IPS-20b (cell line): Measurements from ENCODE around the gene APLP2.
"Not testable (repeated sequence)": the region's sequence is repeated elsewhere in the genome, so short reads cannot be mapped to it uniquely, and the experiment has no call there.

Experiments
- H3K27ac ChIP-seq: one replicate; pipeline ENCODE4 v1.5.1; 2013; ENCODE audit warnings: low read length
- H3K27me3 ChIP-seq: 2 replicates; pipeline ENCODE4 v1.6.1; 2013; ENCODE audit warnings: mild to moderate bottlenecking, low read length, inconsistent platforms; ENCODE audit not compliant: insufficient read depth
- H3K36me3 ChIP-seq: 2 replicates; pipeline ENCODE4 v1.6.1; 2013; ENCODE audit warnings: low read depth, mild to moderate bottlenecking, inconsistent platforms, low read length, moderate library complexity; ENCODE audit not compliant: insufficient read depth
- H3K4me1 ChIP-seq: 2 replicates; pipeline ENCODE4 v1.6.1; 2013; ENCODE audit warnings: mild to moderate bottlenecking, control low read depth, inconsistent platforms, low read length, moderate library complexity; ENCODE audit not compliant: insufficient read depth
- H3K4me3 ChIP-seq: 2 replicates; pipeline ENCODE4 v1.5.1; 2013; ENCODE audit warnings: mild to moderate bottlenecking, low read length, inconsistent platforms
- H3K9ac ChIP-seq: 2 replicates; pipeline ENCODE4 v1.6.1; 2013; ENCODE audit warnings: low read depth, mild to moderate bottlenecking, inconsistent platforms, low read length, moderate library complexity
- H3K9me3 ChIP-seq: 2 replicates; pipeline ENCODE4 v1.6.1; 2013; ENCODE audit warnings: mild to moderate bottlenecking, low read depth, low read length, inconsistent platforms; ENCODE audit not compliant: insufficient read depth

APLP2 gene

DNA sequence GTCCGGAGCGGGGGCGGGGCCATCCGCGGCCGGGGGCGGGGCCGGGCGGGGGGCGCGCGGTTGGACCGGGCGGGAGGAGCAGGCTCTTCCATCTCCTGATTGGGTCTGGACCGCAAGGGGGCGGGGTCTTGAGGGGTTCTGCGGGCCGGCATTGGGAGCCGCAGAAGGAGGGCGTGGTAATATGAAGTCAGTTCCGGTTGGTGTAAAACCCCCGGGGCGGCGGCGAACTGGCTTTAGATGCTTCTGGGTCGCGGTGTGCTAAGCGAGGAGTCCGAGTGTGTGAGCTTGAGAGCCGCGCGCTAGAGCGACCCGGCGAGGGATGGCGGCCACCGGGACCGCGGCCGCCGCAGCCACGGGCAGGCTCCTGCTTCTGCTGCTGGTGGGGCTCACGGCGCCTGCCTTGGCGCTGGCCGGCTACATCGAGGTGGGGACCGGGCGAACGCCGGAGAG is at the start of gene APLP2:
Gene APLP2 (plus strand): TSS at position 236 of the 450 bp plus-strand sequence. CDS start 84 bp downstream, at position 320.
- Histone ChIP-seq H3K9me3 (no peaks in the 10 kb centered on the region), H3K36me3 (no peaks in the 10 kb centered on the region), H3K4me1 (peaks cover 10% of the 10 kb centered on the region; the same call in 1 of the 2 replicates), H3K9ac (peak within 1 kb of the TSS; percentile 80; the same call in 1 of the 2 replicates), H3K4me3 (peak within 1 kb of the TSS; percentile 97), H3K27ac (no peak within 1 kb of the TSS), H3K27me3 (peaks cover 37% of the 10 kb centered on the region)

DNA sequence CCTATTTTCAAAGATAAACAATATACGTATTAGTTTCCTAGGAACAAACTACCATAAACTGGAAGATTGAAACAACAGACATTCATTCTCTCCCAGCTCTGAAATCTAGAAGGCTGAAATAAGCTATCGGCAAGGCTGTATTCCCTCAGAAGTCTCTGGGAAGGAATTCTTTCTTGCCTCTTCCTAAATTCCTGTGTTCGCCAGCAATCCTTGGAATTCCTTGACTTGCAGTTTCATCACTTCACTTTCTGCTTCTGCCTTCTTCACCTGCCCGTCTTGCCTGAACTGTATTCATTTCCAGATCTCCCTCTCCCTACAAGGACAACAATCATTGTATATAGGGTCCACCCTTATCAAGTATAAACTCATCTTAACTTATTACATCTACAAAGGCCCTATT is 49.4 kb upstream of the APLP2 start:
- H3K27me3 ChIP-seq: no peaks in the 10 kb centered on the region
- no peak overlapping the region for H3K4me3 ChIP-seq
- 0 out of 2 replicates have a peak, but pooled peaks cover 9% of the 10 kb centered on the region for H3K9me3 ChIP-seq
- H3K4me1 ChIP-seq: no peaks in the 10 kb centered on the region; the same call in 1 of the 2 replicates
- H3K27ac ChIP-seq: no peak overlapping the region
- H3K36me3 ChIP-seq: no peaks in the 10 kb centered on the region
- no peak overlapping the region for H3K9ac ChIP-seq

DNA sequence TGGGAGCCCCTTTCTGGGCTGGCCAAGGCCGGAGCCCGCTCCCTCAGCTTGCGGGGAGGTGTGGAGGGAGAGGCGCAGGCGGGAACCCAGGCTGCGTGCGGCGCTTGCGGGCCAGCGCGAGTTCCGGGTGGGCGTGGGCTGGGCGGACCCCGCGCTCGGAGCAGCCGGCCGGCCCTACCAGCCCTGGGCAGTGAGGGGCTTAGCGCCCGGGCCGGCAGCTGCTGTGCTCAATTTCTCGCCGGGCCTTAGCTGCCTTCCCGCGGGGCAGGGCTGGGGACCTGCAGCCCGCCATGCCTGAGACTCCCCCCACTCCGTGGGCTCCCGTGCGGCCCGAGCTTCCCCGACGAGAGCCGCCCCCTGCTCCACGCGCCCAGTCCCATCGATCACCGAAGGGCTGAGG is 48.1 kb upstream of the APLP2 start:
- H3K36me3 ChIP-seq, H3K27ac ChIP-seq, H3K4me1 ChIP-seq, H3K9ac ChIP-seq, H3K9me3 ChIP-seq, H3K4me3 ChIP-seq, H3K27me3 ChIP-seq: not testable (repeated sequence)

DNA sequence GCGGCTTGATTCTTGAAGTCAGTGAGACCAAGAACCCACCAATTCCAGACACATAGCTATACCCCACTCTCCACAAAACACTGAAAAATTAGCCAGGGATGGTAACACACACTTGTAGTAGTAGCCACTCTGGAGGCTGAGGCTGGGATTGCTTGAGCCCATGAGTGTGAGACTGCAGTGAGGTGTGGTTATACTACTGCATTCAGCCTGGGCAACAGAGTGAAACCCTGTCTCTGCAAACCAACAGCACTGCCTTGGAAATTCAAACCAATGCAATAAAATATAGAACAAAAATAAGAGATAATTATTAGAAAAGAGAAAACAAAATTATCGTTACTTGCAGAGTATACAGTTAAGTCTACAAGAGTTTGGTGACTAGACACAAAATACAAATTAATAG is 46.9 kb upstream of the APLP2 start:
- Histone ChIP-seq H3K27me3 (no peaks in the 10 kb centered on the region), H3K4me3 (no peak overlapping the region), H3K9ac (no peak overlapping the region), H3K9me3 (no peaks in the 10 kb centered on the region), H3K36me3 (no peaks in the 10 kb centered on the region), H3K4me1 (no peaks in the 10 kb centered on the region; the same call in 1 of the 2 replicates), H3K27ac (no peak overlapping the region)

DNA sequence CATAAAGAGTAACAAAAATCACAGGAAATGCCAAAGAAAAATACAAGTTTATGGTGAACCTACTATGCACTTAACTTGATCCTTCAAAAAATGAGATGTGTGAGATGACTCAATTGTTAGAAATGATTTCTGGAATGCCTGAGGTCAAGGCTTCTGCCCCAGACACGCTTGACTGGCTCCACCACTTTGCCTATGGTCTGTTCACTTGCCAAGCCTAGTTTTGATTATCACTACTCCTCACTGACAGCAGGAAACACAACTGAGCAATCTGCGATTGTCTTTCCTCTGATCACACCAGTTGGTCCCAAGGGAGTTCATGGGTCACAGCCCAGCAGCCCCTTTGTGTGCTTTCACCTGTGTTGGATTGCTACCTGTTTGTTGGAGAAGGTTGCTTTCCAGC is 46.5 kb upstream of the APLP2 start:
- Histone ChIP-seq H3K36me3 (no peaks in the 10 kb centered on the region), H3K27ac (no peak overlapping the region), H3K9me3 (no peaks in the 10 kb centered on the region), H3K27me3 (no peaks in the 10 kb centered on the region), H3K9ac (no peak overlapping the region), H3K4me3 (no peak overlapping the region), H3K4me1 (no peaks in the 10 kb centered on the region; the same call in 1 of the 2 replicates)

DNA sequence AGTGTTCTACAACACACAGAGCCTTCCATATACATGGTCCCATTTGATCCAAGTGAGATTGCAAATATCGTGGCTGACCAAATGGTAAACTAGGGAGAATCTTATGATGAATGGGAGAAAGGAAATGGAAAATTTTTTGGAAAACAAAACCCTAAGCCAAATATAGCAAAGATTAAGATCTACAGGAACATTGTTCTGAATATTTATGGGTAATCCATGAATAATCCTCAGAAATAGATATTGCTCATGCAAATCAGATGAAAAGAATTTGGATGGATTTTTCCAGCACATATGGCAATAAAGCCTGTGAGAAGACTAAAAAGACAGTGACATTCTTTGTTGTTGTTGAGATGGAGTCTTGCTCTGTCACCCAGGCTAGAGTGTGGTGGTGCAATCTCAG is 45.3 kb upstream of the APLP2 start:
- no peak overlapping the region for H3K4me3 ChIP-seq
- H3K36me3 ChIP-seq: no peaks in the 10 kb centered on the region
- no peak overlapping the region for H3K9ac ChIP-seq
- no peaks in the 10 kb centered on the region for H3K9me3 ChIP-seq
- no peak overlapping the region for H3K27ac ChIP-seq
- H3K4me1 ChIP-seq: no peaks in the 10 kb centered on the region; the same call in 1 of the 2 replicates
- no peaks in the 10 kb centered on the region for H3K27me3 ChIP-seq

DNA sequence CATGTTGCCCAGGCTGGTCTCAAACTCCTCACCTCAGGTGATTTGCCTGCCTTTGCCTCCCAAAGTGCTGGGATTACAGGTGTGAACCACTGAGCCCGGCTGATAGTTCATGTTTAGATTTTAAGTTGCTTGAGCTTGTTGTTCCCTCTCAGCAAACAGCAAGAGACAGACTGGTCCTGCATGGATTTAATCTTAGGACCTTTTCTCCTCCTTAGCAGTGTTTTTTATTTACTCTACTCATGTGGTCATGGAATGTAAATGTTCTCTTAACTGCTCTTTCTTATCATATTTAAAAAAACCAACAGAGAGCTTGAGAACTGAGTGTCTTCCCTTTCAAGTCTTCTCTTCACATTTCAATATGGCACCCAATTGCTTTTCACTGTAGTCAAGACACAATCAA is 44.3 kb upstream of the APLP2 start:
- Histone ChIP-seq H3K4me3 (no peak overlapping the region), H3K4me1 (no peaks in the 10 kb centered on the region), H3K9ac (no peak overlapping the region), H3K36me3 (no peaks in the 10 kb centered on the region), H3K9me3 (no peaks in the 10 kb centered on the region), H3K27ac (no peak overlapping the region), H3K27me3 (no peaks in the 10 kb centered on the region)

DNA sequence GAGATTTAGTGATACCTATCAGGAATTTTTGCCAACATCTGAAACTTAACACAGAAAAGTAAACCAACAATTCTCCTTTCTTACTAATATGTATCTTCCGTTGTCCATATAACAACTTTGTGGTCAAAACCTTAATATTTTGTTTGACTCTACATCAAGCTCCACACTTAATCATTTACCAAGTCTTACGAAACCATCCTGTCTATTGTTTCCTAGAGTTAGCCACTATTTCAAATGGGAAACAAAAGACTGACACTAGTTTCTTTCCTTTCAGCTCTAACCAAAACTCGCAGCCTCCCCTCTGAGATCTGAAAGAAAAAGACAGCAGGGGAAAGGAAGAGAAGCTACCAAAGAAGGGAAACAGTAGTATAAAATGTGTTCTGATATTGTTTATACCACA is 40.6 kb upstream of the APLP2 start:
- H3K27ac ChIP-seq: no peak overlapping the region
- no peaks in the 10 kb centered on the region for H3K27me3 ChIP-seq
- H3K9me3 ChIP-seq: no peaks in the 10 kb centered on the region
- H3K4me1 ChIP-seq: peaks cover 3% of the 10 kb centered on the region; the same call in 1 of the 2 replicates
- no peaks in the 10 kb centered on the region for H3K36me3 ChIP-seq
- no peak overlapping the region for H3K4me3 ChIP-seq
- H3K9ac ChIP-seq: no peak overlapping the region

DNA sequence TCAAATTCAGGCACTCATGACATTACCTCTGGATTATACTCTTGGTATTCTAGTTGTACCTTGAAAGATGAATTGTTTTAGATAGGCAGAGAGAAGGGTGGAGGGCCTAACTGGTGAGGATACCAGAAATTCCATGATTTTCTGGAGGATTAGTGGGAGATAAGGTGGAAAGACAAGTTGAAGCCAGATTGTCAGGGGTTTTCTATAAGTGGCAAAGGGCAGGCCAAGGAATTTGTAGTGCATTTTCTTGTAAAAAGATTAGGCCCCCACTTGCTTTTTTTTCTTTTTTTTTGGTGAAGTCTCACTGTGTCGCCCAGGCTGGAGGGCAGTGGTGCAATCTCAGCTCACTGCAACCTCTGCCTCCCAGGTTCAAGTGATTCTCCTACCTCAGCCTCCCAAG is 38.6 kb upstream of the APLP2 start:
- no peak overlapping the region for H3K4me3 ChIP-seq
- H3K36me3 ChIP-seq: no peaks in the 10 kb centered on the region
- H3K27ac ChIP-seq: no peak overlapping the region
- no peaks in the 10 kb centered on the region for H3K9me3 ChIP-seq
- H3K4me1 ChIP-seq: peaks cover 3% of the 10 kb centered on the region; the same call in 1 of the 2 replicates
- no peaks in the 10 kb centered on the region for H3K27me3 ChIP-seq
- no peak overlapping the region for H3K9ac ChIP-seq

DNA sequence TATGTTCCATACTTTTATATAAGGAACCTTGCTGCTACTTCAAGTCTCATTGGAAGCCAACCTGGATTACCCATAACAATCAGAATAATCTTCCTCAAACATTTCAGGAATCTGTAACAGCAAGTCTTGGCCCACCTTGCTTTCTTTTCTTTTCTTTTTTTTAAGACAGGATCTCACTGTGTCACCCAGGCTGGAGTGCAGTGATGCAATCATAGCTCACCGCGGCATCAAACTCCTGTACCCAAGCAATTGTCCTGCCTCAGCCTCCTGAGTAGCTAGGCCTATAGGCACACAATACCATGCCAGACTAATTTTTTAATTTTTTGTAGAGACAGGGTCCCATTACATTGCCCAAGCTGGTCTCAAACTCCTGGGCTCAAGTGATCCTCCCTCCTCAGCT is 37.7 kb upstream of the APLP2 start:
- no peaks in the 10 kb centered on the region for H3K36me3 ChIP-seq
- H3K9ac ChIP-seq: no peak overlapping the region
- H3K4me1 ChIP-seq: peaks cover 3% of the 10 kb centered on the region; the same call in 1 of the 2 replicates
- no peaks in the 10 kb centered on the region for H3K27me3 ChIP-seq
- H3K4me3 ChIP-seq: no peak overlapping the region
- H3K27ac ChIP-seq: no peak overlapping the region
- no peaks in the 10 kb centered on the region for H3K9me3 ChIP-seq

DNA sequence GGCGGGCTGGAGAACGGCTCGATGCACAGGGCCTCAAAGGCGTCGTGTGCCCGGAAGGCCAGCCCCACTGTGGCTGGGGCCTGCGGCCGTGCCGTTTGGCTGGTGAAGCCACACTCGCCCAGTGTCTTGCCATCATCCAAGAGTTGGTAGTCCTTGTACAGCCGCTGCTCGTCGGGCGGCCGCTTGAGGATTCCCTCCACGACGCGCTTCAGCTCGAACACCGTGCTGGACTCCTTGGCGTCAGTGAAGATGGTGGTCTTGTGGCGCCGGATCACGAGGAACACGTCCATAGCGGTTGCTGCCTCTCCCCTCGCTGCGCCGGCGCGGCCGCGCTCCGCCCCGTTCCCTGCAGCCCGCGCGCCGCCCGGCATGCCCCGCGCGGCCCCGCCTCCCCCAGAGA is 36.8 kb upstream of the APLP2 start:
- H3K4me1 ChIP-seq: peaks cover 3% of the 10 kb centered on the region
- H3K9ac ChIP-seq: no peak overlapping the region
- H3K36me3 ChIP-seq: no peaks in the 10 kb centered on the region
- no peak overlapping the region for H3K4me3 ChIP-seq
- no peaks in the 10 kb centered on the region for H3K27me3 ChIP-seq
- no peak overlapping the region for H3K27ac ChIP-seq
- H3K9me3 ChIP-seq: no peaks in the 10 kb centered on the region

DNA sequence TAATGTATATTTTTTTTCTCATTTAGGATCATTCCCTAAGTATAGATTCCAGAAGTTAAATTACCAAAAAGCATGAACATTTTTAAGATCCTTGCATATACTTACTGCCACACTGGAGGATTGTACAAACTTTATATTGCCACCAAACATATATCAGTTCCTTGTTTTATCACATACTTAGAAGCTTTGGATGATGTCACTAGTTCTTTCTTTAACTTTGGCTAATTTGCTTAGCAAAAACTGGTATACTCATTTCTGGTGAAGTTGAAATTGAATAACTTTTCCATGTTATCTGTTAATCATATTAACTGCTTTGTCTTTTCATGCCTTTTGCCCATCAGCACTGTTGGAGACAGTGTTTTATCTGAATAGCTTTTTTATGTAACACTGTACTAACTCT is 35.5 kb upstream of the APLP2 start:
- Histone ChIP-seq H3K36me3 (no peaks in the 10 kb centered on the region), H3K9ac (no peak overlapping the region), H3K27ac (no peak overlapping the region), H3K9me3 (no peaks in the 10 kb centered on the region), H3K4me3 (no peak overlapping the region), H3K4me1 (peaks cover 3% of the 10 kb centered on the region), H3K27me3 (no peaks in the 10 kb centered on the region)
